Esophagus mucosa (tissue), 1 donor: ENCODE results near the gene WDR26. TPM values are rescaled to one million over a fixed set of nuclear protein-coding genes. Genes with fewer than 3 reads are reported as not detected.
"Not testable (repeated sequence)": the region's sequence is repeated elsewhere in the genome, so short reads cannot be mapped to it uniquely, and the experiment has no call there.

Experiments used
- ATAC-seq: fragments of 200-7000 bp; cut with Tn5 transposase; one replicate; pipeline ENCODE4 v1.9.1; 2020
- total RNA-seq: library from RNA; stranded (reverse); gene quantifications from one replicate; pipeline ENCODE4 v1.2.4, GENCODE V29; 2023
- donor health status: DM: yes; HTN: yes; CAD: no.

Gene WDR26
- total RNA-seq, 1 donor from 2014 or later, result 52.9 TPM

DNA sequence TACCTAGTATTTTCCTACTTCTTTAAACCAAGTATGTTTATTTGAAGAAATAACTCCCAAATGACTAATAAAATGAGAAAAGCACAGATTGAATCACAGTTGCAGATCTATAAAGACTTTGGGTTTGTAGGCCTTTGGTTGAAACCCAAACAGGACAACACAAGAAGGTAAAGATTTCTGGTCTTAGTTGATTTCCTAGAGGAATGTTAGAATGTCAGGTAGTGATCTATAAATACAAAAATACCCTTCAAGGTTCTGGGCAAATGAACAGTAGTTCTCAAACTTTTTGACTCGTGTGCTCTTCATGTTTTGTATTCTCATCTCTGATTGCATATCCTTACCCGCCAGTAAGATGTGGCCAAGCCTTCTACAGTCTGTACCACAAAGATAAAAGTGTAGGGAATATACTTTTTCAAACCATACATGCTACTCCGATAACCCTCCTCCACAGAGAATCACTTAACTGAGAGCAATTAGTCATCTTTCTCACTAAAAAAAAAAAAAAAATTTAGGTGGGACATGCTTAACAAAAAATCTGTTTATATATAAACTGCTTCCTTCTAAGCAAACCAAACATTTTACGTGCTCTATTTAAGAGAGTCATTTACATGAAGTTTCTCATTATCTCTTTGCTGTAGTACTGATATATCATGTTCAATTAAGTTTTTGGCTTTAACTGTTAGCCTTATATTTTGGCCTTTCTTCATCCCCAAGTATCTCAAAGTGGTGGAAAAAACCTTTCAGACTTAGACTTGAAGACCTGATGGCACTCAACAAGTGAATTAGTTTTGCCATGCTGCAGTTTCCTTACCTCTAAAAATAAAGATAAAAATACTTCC, 42.0 kb downstream of the WDR26 start:
- no peak for ATAC-seq

DNA sequence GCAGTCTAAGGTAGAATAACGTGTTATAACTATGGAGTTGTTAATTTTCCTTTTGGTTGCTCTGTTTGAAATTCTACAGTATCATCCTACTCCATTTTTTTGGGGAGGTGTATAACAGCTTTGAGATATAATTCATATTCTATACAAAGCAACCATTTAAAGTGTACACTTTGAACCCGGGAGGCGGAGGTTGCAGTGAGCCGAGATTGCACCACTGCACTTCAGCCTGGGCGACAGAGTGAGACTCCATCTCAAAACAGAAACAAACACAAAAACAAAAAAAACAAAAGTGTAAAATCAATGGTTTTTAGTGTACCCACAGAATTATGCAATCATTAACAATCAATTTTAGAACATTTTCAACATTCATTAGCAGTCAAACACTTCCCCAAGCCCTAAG, 44.1 kb downstream of the WDR26 start:
- ATAC-seq, result no peak

DNA sequence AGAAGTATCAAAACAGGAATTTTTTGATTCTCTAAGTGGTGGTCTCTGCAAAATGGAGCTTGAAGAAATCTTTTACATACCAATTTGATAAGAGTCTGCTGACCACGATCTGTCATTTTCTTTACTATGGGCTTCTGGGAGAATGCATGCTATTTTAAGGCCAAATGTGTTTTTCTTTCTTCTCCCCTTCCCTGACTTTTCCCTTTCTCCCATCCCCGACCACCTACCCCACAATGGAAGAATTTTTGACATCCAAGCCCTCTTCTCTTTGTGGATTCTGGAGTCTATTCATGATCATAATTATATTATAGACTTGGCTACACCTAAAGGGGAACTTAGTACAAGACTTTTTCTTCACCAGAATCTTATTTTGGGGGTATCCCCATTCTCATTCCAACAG, 46.7 kb downstream of the WDR26 start:
- ATAC-seq, result no peak

DNA sequence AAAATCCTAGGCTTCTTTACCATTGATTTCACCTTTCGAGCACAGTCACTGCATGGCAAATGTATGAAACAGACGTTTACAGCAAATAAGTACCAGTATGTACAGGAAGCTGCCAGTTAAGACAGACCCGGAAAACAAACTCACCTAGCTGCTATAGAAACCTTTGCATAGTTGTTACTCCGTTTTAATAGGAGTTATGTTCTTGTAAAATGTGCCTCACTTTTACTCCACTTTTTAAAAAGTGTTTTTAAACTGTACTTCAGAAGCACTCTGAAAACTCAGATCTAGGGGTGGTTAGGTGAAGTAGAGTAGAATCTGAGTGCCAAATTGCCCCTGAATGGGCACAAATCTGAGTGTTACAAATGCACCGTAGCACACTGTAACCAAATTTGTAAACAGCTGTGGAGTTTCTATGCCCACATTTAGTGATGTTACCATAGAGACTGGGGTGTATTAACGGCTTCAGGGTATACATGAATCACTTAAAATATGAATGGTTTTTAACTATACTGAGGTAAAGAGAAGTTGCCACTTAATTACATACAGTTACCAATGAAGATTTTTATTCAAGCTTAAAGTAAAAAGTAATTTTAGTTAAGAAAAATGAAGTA, 47.2 kb downstream of the WDR26 start:
- no peak for ATAC-seq

DNA sequence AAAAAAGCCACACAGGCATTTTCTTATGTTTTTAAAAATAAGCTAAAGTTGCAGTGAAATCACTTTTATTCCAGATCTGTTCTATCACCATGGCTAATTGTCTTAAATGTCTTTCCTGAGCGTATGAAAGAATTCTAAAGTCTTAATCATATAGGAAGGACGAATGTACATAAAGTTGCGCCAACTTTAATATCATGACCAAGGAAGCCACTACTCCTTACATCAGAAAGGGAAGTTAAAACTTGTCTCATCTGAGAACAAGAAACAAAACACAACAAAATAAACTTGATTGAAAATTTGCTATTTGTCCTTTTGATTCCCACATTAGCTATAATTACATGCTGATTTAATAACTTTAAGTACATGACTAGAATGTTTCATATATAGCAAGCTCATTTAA, 51.4 kb downstream of the WDR26 start:
- no peak for ATAC-seq

DNA sequence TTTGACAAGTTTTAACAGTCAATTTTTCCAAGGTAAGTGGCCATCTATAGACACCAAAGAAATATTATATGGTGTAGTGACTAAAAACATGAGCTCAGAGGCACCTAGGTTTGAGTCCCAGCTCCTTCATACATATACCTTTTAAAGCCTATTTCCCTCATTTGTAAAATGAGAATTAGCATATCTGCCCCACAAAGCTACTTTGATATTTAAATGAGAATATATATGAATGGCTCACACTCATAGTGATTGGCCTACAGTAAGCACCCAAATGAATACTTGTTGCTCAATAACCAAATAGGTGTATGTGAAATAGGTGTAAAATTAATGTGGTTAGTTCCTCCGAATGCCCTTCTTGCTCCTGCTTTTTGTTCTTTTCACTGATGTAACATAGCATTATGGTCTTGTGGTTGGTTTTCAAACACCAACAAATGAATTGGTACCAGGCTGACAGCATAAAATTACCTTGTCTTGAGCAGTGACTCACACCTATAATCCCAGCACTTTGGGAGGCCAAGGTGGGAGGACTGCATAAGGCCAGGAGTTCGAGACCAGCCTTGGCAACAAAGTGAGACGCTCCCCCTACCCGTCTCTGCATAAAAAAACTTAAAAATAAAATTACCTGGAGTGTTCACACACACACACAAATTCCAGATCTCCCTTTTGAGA, 52.6 kb downstream of the WDR26 start:
- no peak for ATAC-seq

DNA sequence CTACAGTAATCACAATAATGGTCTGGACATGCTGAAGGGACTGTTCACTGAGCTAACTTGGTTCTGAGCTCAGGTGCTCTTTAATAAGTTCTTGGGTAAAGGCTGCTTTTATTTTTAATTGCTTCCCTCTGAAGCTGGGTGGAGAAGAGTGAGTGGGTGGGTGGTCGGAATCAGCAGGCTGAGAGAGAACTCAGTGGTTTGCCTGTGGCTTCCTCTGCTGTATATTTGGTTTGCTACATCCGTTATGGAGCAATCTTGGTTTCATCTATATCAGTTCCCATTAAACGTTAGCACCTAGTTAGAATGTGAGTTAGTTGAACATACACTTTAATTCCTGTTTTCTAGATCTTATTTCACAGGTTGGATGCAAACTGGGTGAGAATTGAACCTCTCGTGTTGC, 54.6 kb downstream of the WDR26 start:
- no peak for ATAC-seq

DNA sequence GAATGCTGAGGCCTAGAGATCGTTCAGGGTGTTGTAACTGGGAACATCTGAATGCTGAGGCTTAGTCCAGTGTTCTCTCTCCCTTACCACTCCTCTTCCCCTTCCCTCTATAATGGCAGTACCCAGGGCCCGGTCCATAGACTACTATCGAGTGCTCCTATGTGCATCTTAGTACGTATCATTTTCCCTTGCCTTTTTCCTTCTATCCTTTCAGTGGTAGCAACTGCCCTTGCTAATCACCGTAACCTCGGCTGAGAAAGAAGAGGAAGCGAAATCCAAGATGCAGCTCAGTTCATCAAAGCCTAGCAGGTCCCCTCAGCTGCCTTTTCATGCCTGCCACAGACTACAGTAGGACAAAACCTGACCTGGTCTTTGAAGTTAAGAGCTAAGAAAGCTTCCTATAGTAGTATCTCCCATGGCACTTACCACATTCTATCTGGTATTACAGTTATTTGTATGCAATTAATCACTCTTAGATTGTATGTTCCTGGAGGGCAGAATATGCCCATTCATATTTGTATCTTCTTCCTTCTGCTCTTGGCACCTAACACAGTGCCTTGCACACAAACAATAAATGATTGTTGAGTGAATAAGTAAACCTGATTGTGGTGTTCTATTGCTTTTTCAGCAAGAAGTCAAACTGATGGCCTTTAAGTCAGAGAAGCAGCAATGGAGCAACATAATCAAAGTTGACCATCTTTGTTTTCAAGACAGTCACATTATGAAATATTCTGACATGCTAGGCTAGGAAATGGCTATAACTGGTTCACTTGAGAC, 55.6 kb downstream of the WDR26 start:
- no peak for ATAC-seq

DNA sequence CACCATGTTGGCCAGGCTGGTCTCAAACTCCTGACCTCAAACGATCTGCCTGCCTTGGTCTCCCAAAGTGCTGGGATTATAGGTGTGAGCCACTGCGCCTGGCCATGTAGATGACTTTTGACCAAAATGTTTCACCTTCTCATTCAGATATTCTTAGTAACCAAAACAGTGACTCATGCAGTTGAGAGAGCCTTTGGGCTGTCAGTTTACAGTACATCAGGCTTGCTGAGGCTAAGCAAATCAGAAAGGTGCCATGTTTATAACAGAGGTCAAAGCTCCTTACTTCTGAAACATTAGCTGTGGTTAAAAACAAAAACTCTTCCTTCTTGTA, 57.0 kb downstream of the WDR26 start:
- ATAC-seq, result peak; percentile 49

DNA sequence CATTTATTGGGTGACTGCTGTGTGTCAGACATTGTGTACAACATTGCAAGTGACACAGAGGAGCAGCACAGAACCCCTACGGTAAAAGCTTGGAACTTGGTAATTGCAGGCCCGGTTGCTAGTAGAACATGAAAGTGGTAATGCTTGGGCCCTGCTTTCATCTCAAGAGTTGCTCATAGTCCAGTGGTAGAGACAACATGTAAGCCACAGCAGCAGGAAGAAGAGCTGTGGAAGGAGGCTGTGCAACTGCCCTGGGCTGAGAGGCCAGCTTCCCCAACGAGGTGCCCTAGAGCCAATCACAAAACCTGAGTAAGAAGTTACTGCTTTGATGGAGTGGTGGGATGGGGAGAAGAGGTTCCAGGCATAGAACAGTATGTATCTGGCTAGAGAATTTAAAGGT, 59.5 kb downstream of the WDR26 start:
- no peak for ATAC-seq

DNA sequence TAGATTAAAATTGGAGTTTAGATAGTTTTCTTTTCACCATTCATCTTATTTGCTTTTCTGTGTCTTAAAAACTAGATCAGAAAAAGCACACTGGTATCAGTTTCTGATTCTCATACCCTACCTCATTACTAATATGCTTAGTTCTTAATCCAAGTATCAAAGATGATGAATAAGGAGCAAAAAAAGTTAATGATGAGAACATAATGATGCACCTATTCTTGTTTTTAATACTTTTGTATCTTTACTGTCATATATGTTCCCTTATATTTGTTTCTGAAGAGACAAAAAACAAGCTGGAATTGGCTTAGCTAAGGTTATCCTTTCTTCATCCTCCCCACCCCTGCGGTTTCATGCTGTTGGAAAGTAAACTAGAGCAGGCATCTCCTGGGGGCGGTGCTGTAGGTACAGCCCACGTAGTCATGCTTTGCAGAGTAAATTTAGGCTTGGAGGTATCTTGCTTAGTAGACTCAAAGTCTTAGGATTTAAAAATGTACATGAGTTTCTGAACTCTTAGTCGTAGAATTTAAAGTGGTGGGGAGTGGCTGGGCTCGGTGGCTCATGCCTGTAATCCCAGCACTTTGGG, 61.5 kb downstream of the WDR26 start:
- ATAC-seq, result no peak

DNA sequence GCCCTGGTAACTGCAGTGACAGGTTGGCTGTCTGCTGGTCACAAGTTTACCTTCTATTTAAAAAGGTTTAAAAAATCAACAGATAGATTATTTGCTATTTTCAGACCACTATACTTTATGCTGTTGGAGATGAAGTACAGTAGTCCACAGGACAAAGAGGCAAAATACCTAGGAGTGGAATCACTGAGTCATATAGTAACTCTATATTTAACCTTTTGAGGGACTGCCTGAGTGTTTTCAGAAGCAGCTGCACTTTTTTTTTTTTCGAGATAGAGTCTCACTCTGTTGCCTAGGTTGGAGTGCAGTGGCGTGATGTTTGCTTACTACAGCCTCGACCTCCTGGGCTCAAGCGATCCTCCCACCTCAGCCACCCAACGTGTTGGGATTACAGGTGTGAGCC, 66.2 kb downstream of the WDR26 start:
- ATAC-seq, result no peak

DNA sequence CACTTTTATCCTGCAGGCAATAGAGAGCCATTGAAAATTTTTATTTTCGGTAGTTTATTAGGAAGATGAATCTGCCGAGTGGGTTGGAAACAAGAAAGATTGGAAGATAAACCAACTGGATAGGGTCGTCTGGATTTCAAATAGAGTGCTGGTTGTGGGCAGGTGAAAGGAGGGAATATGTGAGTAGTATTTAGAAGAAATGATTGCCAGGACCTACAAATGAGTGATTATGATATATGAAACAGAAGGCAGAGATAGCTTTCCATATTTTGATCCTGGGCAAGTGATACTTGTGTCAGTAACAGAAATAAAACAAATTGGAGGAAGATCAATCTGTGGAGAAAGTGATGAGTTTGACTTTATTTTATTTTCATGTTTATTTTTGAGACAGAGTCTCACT, 75.4 kb downstream of the WDR26 start:
- no peak for ATAC-seq

DNA sequence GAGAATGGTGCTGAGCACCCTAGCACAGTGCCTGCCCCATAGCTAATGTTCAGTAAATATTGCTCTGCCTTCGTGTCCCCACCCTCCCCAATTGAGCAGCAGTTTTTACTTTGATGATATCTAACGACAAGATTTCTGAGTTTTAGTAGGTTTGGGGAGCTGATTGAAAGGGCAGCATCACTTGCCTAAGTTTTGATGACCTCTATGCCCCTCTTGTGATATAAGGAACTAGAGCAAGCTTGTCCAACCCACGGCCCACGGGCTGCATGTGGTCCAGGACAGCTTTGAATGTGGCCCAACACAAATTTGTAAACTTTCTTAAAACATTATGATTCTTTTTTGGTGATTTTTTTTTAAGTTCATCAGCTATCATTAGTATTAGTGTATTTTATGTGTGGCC, 76.4 kb downstream of the WDR26 start:
- ATAC-seq, result no peak

DNA sequence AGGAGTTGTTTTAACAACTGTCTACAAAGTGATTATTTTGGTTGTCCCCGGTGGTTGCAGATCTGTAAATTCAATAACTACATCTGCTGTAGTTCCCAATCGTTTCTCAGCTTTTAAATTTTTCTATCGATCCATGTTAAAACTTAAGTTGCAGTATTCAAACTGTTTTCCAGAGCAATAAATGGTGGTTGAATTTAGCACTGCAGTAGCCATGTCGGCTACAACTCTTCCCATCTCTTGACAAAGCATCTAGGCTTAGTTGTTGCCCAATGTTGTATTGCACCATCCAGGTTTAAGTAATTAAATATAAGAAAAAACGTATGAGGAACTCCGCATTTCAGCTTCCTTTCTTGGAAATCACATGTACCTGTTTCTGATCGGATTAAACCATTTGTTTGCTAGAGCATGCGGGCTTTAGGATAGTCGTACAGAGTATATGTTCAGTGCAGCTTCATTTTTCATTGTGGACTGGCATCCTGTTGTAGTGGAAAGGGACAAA, 76.9 kb downstream of the WDR26 start:
- peak; percentile 50 for ATAC-seq

DNA sequence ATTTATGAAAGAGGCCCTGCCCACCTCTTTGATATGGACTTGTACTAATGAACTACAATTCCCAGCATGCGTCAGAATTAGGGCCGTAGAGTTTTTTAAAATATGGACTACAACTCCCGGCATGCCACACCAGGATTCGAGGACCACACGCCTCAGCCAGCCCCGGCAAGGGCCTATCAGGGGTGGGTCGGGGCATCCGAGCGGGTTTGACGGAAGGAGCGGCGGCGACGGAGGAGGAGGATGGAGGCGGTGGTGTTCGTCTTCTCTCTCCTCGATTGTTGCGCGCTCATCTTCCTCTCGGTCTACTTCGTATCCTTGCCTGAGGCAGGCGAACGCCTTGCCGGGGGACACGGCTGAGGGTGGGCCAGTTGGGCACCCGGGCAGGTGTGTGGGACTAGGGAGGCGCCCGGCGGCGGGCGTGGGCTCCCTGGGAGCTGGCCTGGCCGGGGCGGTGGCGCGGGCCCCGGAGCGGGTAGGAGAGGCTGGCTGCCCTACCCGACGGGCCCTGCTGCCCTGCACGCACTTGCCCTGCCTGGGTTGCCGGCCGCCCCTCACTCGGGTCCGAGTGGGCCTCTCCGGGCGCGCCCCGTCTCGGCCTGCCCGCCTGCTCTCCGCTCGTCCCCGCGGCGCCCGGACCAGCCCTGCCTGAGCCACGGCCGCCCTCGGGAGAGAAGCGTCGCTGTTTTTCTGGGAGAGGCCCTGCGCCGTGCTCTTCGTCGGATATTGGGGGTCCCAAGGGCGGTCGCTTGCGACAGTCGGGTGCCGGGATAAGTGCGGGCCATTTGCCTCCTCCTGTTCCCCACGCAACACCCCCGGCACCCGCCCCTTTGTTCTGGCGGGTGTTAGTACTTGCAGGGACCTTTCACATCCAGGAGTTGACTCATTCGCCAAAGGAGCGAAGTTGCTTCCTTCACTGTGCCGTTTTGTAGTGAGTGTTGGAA, 77.6 kb downstream of the WDR26 start, which contains the start of gene CNIH4:
Gene CNIH4 (plus strand): TSS at position 195 of the 941 bp plus-strand sequence. CDS start 46 bp downstream, at position 241.
- ATAC-seq, result peak; percentile 98

DNA sequence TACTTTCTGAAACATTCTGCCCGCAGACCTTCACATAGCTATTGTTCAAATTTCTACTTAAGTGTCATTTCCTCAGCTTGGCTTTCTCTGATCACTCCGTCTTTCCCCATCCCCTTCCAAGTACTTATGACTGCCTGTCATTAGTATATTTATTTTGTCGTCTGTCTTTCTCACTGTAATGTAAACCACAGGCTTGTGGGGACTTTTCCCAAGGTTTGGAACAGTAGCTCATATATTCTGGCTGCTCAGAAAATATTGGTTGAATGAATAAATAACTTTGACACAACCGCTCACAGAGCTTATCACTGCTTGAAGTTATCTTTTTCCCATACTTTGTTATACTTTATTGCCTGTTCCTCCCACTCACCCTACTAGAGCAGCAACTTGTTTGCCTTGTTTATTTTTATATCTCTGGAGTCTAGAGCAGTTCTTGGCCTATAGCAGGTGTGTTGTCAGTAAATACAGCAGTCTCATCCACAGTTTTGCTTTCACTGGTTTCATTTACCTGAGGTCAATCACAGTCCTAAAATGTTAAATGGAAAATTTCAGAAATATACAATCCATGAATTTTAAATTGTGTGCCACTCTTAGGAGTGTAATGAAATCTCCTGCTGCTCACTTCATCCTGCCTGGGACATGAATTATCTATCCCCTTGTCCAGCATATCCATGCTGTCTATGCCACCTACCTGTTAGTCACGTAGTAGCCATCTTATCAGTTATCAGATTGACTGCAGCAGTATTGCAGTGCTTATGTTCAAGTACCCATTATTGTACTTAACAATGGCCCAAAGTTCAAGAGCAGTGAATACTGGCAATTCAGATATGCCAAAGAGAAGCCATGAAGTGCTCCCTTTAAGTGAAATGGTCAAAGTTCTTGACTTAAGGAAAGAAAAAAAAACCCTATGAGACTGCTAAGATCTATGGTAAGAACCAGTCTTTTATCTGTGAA, 80.3 kb downstream of the WDR26 start:
- no peak for ATAC-seq

DNA sequence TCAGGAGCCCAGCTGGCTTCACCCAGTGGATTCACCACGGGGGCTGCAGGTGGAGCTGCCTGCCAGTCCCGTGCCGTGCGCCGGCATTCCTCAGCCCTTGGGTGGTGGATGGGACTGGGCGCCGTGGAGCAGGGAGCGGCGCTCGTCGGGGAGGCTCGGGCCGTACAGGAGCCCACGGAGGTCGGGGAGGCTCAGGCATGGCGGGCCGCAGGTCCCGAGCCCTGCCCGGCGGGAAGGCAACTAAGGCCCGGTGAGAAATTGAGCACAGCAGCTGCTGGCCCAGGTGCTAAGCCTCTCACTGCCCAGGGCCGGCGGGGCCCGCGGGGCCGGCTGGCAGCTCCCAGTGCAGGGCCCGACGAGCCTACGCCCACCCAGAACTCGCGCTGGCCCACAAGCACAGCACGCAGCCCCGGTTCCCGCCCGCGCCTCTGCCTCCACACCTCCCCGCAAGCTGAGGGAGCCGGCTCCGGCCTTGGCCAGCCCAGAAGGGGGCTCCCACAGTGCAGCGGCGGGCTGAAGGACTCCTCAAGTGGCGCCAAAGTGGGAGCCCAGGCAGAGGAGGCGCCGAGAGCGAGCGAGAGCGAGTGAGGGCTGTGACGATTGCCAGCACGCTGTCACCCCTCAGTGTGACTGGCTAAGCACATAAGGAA, 82.0 kb downstream of the WDR26 start:
- not testable (repeated sequence) for ATAC-seq

DNA sequence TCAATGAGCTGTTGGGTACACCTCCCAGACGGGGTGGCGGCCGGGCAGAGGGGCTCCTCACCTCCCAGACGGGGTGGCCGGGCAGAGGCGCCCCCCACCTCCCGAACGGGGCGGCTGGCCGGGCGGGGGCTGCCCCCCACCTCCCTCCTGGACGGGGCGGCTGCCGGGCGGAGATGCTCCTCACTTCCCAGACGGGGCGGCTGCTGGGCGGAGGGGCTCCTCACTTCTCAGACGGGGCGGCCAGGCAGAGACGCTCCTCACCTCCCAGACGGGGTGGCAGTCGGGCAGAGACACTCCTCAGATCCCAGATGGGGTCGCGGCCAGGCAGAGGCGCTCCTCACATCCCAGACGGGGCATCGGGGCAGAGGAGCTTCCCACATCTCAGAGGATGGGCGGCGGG, 84.9 kb downstream of the WDR26 start:
- not testable (repeated sequence) for ATAC-seq

DNA sequence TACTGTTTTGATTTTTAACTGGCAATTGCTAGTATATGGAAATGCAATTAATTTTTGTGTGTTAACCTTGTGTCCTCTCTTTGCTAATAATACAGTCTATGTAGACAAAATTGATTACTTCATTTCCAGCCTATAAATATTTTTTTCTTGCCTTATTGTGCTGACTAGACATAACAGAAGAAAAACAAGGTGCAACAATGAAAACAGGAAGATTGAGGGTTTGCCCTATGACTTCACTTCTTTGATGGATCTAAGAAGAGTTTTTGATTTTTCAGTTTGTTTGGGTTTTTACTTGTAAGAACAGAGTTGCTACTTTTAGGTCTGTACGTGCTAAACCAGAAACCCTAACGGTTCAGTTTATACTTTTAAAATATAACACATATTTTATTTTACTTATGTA, 86.5 kb downstream of the WDR26 start:
- ATAC-seq, result no peak
